OCI-LY7 (cell line): ENCODE measurements around the gene TALDO1. TPM values are rescaled to one million over a fixed set of nuclear protein-coding genes. Genes with fewer than 3 reads are reported as not detected.

Experiments used
- BruUV-seq: library from RNA; stranded (reverse); fragments of 400-500 nt; replicated peaks from 2 replicates; lab custom pipeline; 2021; lab: Mats Ljungman, UMichigan
- CTCF ChIA-PET: fragments of 300-600 bp; sonication (Branson Sonifier 250); formaldehyde crosslinking; loops from one replicate; lab custom pipeline; 2022; ENCODE audit warnings: antibody characterized with exemption; ENCODE audit not compliant: unreplicated experiment; lab: Charles Lee
- POLR2A ChIA-PET: fragments of 300-600 bp; sonication (Branson Sonifier 250); formaldehyde crosslinking; loops from one replicate; lab custom pipeline; 2022; ENCODE audit warnings: antibody characterized with exemption; lab: Charles Lee
- DNase-seq: peaks from one replicate; pipeline ENCODE4 v3.0.0-alpha.2; 2015; ENCODE audit warnings: low spot score
- H2AFZ ChIP-seq: fragments of 200-600 bp; sonication (generic), shearing (Covaris generic); 2 replicates; pipeline ENCODE4 v1.6.1; 2014; ENCODE audit warnings: mild to moderate bottlenecking, antibody characterized with exemption, low read length, moderate library complexity
- H3K27ac ChIP-seq: fragments of 200-600 bp; sonication (generic); 2 replicates; pipeline ENCODE4 v1.5.1; 2014; ENCODE audit warnings: mixed run types, low read depth, mild to moderate bottlenecking, moderate library complexity, low read length, inconsistent platforms; ENCODE audit not compliant: poor library complexity, severe bottlenecking
- H3K36me3 ChIP-seq: fragments of 200-600 bp; sonication (generic); 2 replicates; pipeline ENCODE4 v1.6.1; 2014; ENCODE audit warnings: mild to moderate bottlenecking, antibody characterized with exemption, low read length, moderate library complexity, mixed read lengths; ENCODE audit not compliant: insufficient read depth
- H3K4me1 ChIP-seq: fragments of 200-600 bp; sonication (generic); 2 replicates; pipeline ENCODE4 v1.5.1; 2014; ENCODE audit warnings: mild to moderate bottlenecking, low read length; ENCODE audit not compliant: insufficient read depth, poor library complexity, severe bottlenecking
- H3K4me2 ChIP-seq: fragments of 200-600 bp; sonication (generic); 2 replicates; pipeline ENCODE4 v1.6.1; 2014; ENCODE audit warnings: mild to moderate bottlenecking, low read length
- H3K4me3 ChIP-seq: fragments of 200-600 bp; sonication (generic); 2 replicates; pipeline ENCODE4 v1.5.1; 2014; ENCODE audit warnings: mild to moderate bottlenecking, low read depth, low read length; ENCODE audit not compliant: poor library complexity, severe bottlenecking
- H3K79me2 ChIP-seq: fragments of 200-600 bp; sonication (generic); 2 replicates; pipeline ENCODE4 v1.6.1; 2016; ENCODE audit warnings: low read depth, mild to moderate bottlenecking, low read length, moderate library complexity, mixed read lengths; ENCODE audit not compliant: insufficient read depth
- H3K9me2 ChIP-seq: fragments of 200-600 bp; sonication (generic); 2 replicates; pipeline ENCODE4 v1.6.1; 2016; ENCODE audit warnings: mild to moderate bottlenecking, low read length, mixed read lengths; ENCODE audit not compliant: insufficient read depth
- H3K9me3 ChIP-seq: fragments of 200-600 bp; sonication (generic); 2 replicates; pipeline ENCODE4 v1.6.1; 2014; ENCODE audit warnings: mild to moderate bottlenecking, mixed run types, low read length, mixed read lengths
- H4K20me1 ChIP-seq: fragments of 200-600 bp; sonication (generic); 2 replicates; pipeline ENCODE4 v1.6.1; 2014; ENCODE audit warnings: mild to moderate bottlenecking, antibody characterized with exemption, low read length, moderate library complexity, mixed read lengths; ENCODE audit not compliant: insufficient read depth
- EZH2phosphoT487 ChIP-seq: fragments of 200-600 bp; sonication (generic); IDR thresholded peaks from 2 replicates; pipeline ENCODE4 v1.6.1; 2018; ENCODE audit warnings: low read depth, borderline replicate concordance, mild to moderate bottlenecking, mixed run types, antibody characterized with exemption, low read length, moderate library complexity, mixed read lengths
- intact Hi-C: fragments of 100-400 bp; cut with micrococcal nuclease; formaldehyde crosslinking; loops from one replicate; pipeline ENCODE4 v1.10.0; 2022; ENCODE audit not compliant: unreplicated experiment
- total RNA-seq, 2 experiments: library from RNA; depleted of rRNA in 1 of 2; stranded (reverse); fragments of >200 nt in 1 of 2; shearing (Covaris generic) in 1 of 2; gene quantifications; 2 replicates each; pipeline ENCODE4 v1.2.3, GENCODE V29; 2014 to 2022
- TF ChIP-seq, protein P1 (sequence below): fragments of 200-600 bp; sonication (generic); conservative IDR thresholded peaks from 2 replicates; pipeline ENCODE4 v1.5.1; 2014; ENCODE audit warnings: mild to moderate bottlenecking, antibody characterized with exemption, low read length, moderate library complexity, mixed read lengths

Gene TALDO1
- total RNA-seq, 2 experiments from 2014 or later: 172 to 226 TPM

DNA sequence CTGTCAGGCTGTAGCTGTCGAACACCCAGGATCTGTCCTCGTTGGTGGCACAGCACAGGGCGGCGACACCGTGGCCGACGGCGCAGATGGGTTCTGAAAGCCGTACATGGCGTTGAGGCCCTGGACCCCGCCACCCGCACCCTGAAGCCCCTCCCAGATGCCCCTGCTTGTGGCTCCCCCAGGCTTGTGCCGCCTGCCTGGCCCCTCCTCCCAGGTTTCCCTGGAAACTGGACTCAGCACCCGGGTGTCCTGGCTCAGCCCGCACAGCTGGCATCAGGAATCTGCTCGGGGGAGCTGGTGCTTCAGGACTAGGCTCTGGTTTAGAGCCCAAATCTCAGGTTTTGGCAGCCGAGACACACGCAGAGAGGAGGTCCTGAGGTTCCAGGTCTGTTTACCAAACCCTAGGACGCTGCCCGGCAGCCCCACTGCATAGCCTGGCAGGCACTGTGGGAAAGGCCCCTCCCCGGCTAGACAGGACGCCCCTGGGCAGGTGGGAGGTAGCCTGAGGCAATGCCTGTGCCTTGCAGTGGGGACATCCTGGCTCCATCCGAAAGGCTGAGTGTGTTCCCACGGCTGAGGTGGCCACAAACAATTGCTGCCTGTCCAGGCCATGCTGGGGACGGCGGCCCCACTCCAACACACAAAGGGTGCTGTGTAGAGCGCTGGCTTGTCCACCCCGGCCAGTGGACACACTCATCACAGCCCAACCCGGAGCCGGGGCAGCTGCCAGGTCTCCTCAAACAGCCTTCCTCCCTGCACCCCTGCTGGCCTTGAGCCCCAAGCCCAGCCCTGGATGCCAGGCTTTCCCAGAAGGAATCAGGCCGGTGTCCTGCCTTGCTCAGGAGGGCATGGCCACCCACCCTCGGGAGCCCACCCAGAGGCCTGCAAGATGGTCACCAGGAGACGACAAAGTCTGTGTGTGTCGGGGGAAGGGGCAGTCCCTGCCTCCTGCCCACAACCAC, 25.4 kb downstream of the TALDO1 start:
- POLR2A ChIA-PET: no interaction called here
- Histone ChIP-seq H3K4me1 (peaks cover 11% of the 10 kb centered on the region), H3K9me3 (no peaks in the 10 kb centered on the region), H3K4me2 (no peak overlapping the region), H3K79me2 (peaks cover 32% of the 10 kb centered on the region), H3K27ac (no peak overlapping the region), H2AFZ (no peak overlapping the region), H3K4me3 (no peak overlapping the region), H3K9me2 (no peaks in the 10 kb centered on the region), H4K20me1 (no peaks in the 10 kb centered on the region), H3K36me3 (peaks cover 63% of the 10 kb centered on the region)
- CTCF ChIA-PET: no interaction called here
- no peak for DNase-seq
- no TSS peak for BruUV-seq
- intact Hi-C loops: no loop called here
- TF ChIP-seq EZH2phosphoT487: no peak
- TF ChIP-seq, protein P1, sequence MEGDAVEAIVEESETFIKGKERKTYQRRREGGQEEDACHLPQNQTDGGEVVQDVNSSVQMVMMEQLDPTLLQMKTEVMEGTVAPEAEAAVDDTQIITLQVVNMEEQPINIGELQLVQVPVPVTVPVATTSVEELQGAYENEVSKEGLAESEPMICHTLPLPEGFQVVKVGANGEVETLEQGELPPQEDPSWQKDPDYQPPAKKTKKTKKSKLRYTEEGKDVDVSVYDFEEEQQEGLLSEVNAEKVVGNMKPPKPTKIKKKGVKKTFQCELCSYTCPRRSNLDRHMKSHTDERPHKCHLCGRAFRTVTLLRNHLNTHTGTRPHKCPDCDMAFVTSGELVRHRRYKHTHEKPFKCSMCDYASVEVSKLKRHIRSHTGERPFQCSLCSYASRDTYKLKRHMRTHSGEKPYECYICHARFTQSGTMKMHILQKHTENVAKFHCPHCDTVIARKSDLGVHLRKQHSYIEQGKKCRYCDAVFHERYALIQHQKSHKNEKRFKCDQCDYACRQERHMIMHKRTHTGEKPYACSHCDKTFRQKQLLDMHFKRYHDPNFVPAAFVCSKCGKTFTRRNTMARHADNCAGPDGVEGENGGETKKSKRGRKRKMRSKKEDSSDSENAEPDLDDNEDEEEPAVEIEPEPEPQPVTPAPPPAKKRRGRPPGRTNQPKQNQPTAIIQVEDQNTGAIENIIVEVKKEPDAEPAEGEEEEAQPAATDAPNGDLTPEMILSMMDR: no peak

DNA sequence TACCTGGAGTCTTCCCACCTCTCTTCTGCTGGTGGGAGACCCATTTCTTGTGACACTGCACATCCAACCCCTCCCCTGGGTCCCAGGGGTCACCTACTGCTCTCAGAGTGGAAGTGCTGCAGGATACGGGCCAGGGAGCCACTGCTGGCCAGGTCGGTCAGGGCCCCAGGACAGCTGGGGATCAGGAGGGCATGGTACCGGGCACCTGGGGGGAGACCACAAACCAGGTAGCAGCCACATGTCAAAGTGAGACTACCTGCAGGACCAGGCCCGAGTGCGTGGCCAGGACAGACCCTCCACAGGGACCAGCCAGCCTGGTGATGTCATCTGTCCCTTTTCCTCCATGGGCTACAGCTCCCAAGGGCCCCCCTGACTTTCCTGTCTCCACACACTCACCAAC, 26.2 kb downstream of the TALDO1 start:
- CTCF ChIA-PET: no interaction called here

More for the DNA sequence above, 26.2 kb downstream of the TALDO1 start:
- DNase-seq: no peak
- peaks cover 16% of the 10 kb centered on the region for H3K4me1 ChIP-seq
- no peak overlapping the region for H3K4me3 ChIP-seq
- POLR2A ChIA-PET: no interaction called here
- H3K27ac ChIP-seq: no peak overlapping the region
- H3K36me3 ChIP-seq: peaks cover 62% of the 10 kb centered on the region
- no peak overlapping the region for H2AFZ ChIP-seq
- intact Hi-C loops: no loop called here
- H4K20me1 ChIP-seq: no peaks in the 10 kb centered on the region
- H3K4me2 ChIP-seq: no peak overlapping the region
- H3K79me2 ChIP-seq: peaks cover 32% of the 10 kb centered on the region
- H3K9me2 ChIP-seq: no peaks in the 10 kb centered on the region
- H3K9me3 ChIP-seq: no peaks in the 10 kb centered on the region
- BruUV-seq: no TSS peak
- TF ChIP-seq, protein P1: no peak
- no peak for TF ChIP-seq EZH2phosphoT487
